SK-N-SH (cell line): ENCODE data around the gene RBMS3. TPM values are rescaled to one million over a fixed set of nuclear protein-coding genes. Genes with fewer than 3 reads are reported as not detected.

Source experiments
- CTCF ChIA-PET: fragments of 300-600, 350-600 bp; formaldehyde crosslinking; extraction: SDS; loops from one replicate; lab custom pipeline; 2021; lab: Yijun Ruan, JAX
- POLR2A ChIA-PET: fragments of 350-600 bp; sonication (Branson Sonifier 250); formaldehyde crosslinking; extraction: SDS; loops from one replicate; lab custom pipeline; 2020; ENCODE audit warnings: antibody characterized with exemption, inconsistent platforms; lab: Yijun Ruan, JAX
- DNase-seq: peaks from one replicate; pipeline ENCODE4 v3.0.0; 2012
- H2AFZ ChIP-seq: fragments of 200-600 bp; sonication (generic); 2 replicates; pipeline ENCODE4 v1.8.1; 2016; ENCODE audit warnings: antibody characterized with exemption, mild to moderate bottlenecking, low read depth
- H3F3A ChIP-seq: fragments of 200-600 bp; sonication (generic); replicated peaks from 2 replicates; pipeline ENCODE3; 2016; ENCODE audit warnings: antibody characterized with exemption, mild to moderate bottlenecking; ENCODE audit not compliant: insufficient read depth
- H3K27ac ChIP-seq, 2 experiments: fragments of 200-500 bp in 1 of 2; fragments of 200-600 bp in 1 of 2; sonication (Bioruptor generic) in 1 of 2; sonication (generic), shearing (Covaris generic) in 1 of 2; 2 replicates each; pipeline versions ENCODE4 v1.5.1 to v1.6.1; 2014 to 2016; ENCODE audit warnings: low read depth in 2 of 2, inconsistent platforms in 1 of 2, low read length in 1 of 2, mild to moderate bottlenecking in 1 of 2, mixed read lengths in 1 of 2
- H3K27me3 ChIP-seq: fragments of 200-600 bp; sonication (generic), shearing (Covaris generic); 2 replicates; pipeline ENCODE4 v1.6.1; 2016; ENCODE audit warnings: mixed run types; ENCODE audit not compliant: insufficient read depth
- H3K36me3 ChIP-seq, 2 experiments: fragments of 200-500 bp in 1 of 2; fragments of 200-600 bp in 1 of 2; sonication (Bioruptor generic) in 1 of 2; sonication (generic) in 1 of 2; replicated peaks in 1 of 2; 2 replicates each; pipeline versions ENCODE3 to v1.5.1; 2014 to 2016; ENCODE audit warnings: low read length in 1 of 2, mild to moderate bottlenecking in 1 of 2; ENCODE audit not compliant: insufficient read depth in 2 of 2, control insufficient read depth in 1 of 2
- H3K4me1 ChIP-seq, 2 experiments: fragments of 200-500 bp in 1 of 2; fragments of 200-600 bp in 1 of 2; sonication (Bioruptor generic) in 1 of 2; sonication (generic), shearing (Covaris generic) in 1 of 2; 2 replicates each; pipeline versions ENCODE4 v1.5.1 to v1.6.1; 2014 to 2016; ENCODE audit warnings: low read depth in 1 of 2, low read length in 1 of 2, mixed run types in 1 of 2; ENCODE audit not compliant: insufficient read depth in 2 of 2, control insufficient read depth in 1 of 2
- H3K4me2 ChIP-seq: fragments of 200-600 bp; sonication (generic), shearing (Covaris generic); 2 replicates; pipeline ENCODE4 v1.6.1; 2017; ENCODE audit warnings: mixed run types
- H3K4me3 ChIP-seq, 2 experiments: fragments of 200-500 bp in 1 of 2; fragments of 200-600 bp in 1 of 2; sonication (Bioruptor generic) in 1 of 2; sonication (generic), shearing (Covaris generic) in 1 of 2; 2 replicates each; pipeline versions ENCODE4 v1.5.1 to v1.8.1; 2014 to 2016; ENCODE audit warnings: low read depth in 2 of 2, inconsistent platforms in 1 of 2, low read length in 1 of 2, mild to moderate bottlenecking in 1 of 2, mixed read lengths in 1 of 2, moderate library complexity in 1 of 2
- H3K79me2 ChIP-seq: fragments of 200-600 bp; sonication (generic); 2 replicates; pipeline ENCODE4 v1.8.1; 2017; ENCODE audit warnings: mild to moderate bottlenecking; ENCODE audit not compliant: insufficient read depth
- H3K9ac ChIP-seq: fragments of 200-600 bp; sonication (generic); 2 replicates; pipeline ENCODE4 v1.6.1; 2017; ENCODE audit warnings: mixed run types
- H3K9me2 ChIP-seq: fragments of 200-600 bp; sonication (generic); 2 replicates; pipeline ENCODE4 v1.6.1; 2017; ENCODE audit warnings: mixed run types
- H3K9me3 ChIP-seq: fragments of 200-600 bp; sonication (generic); 2 replicates; pipeline ENCODE4 v1.6.1; 2017; ENCODE audit warnings: mixed run types, mild to moderate bottlenecking, moderate library complexity
- H4K20me1 ChIP-seq: fragments of 200-600 bp; sonication (generic); 2 replicates; pipeline ENCODE4 v1.6.1; 2017; ENCODE audit warnings: mild to moderate bottlenecking, mixed run types; ENCODE audit not compliant: insufficient read depth
- EP300 ChIP-seq, 2 experiments: IDR thresholded peaks; 2 replicates each; pipeline versions ENCODE4 v1.4.0 to v1.6.1; 2012; ENCODE audit warnings: borderline replicate concordance in 1 of 2, low read depth in 1 of 2, low read length in 1 of 2
- EZH2phosphoT487 ChIP-seq: fragments of 200-600 bp; sonication (generic); IDR thresholded peaks from 2 replicates; pipeline ENCODE4 v1.6.1; 2017; ENCODE audit warnings: low read depth, mixed run types, mild to moderate bottlenecking, antibody characterized with exemption, moderate library complexity, borderline replicate concordance
- FOXJ3 ChIP-seq: sonication (generic); formaldehyde crosslinking; IDR thresholded peaks from 2 replicates; pipeline ENCODE4 v1.5.1; 2020; ENCODE audit warnings: mild to moderate bottlenecking, missing genetic modification reagents
- FOXM1 ChIP-seq: IDR thresholded peaks from 2 replicates; pipeline ENCODE4 v1.4.0; 2012; ENCODE audit warnings: low read depth, mild to moderate bottlenecking
- GABPA ChIP-seq: IDR thresholded peaks from 2 replicates; pipeline ENCODE4 v1.4.0; 2012; ENCODE audit warnings: low read depth, mild to moderate bottlenecking
- IRF3 ChIP-seq: fragments of 150-350 bp; IDR thresholded peaks from 2 replicates; pipeline ENCODE4 v1.6.1; 2016; ENCODE audit warnings: mild to moderate bottlenecking, low read depth, low read length
- MAX ChIP-seq: IDR thresholded peaks from 2 replicates; pipeline ENCODE4 v1.4.0; 2012; ENCODE audit warnings: low read depth
- NFIC ChIP-seq: IDR thresholded peaks from 2 replicates; pipeline ENCODE4 v1.4.0; 2012; ENCODE audit warnings: borderline replicate concordance
- NRF1 ChIP-seq: IDR thresholded peaks from 2 replicates; pipeline ENCODE4 v1.6.1; 2012; ENCODE audit warnings: low read depth, mild to moderate bottlenecking, low read length
- PBX3 ChIP-seq: IDR thresholded peaks from 2 replicates; pipeline ENCODE4; 2012
- RCOR1 ChIP-seq: fragments of 150-350 bp; IDR thresholded peaks from 2 replicates; pipeline ENCODE4 v1.6.1; 2017; ENCODE audit warnings: antibody characterized with exemption, low read length
- RFX5 ChIP-seq: IDR thresholded peaks from 2 replicates; pipeline ENCODE4 v1.6.1; 2012; ENCODE audit warnings: mild to moderate bottlenecking, improper control_type of control experiment, low read length
- TEAD4 ChIP-seq: IDR thresholded peaks from 2 replicates; pipeline ENCODE4 v1.4.0; 2012; ENCODE audit warnings: mild to moderate bottlenecking, borderline replicate concordance; ENCODE audit not compliant: insufficient read depth
- USF2 ChIP-seq: fragments of 150-350 bp; IDR thresholded peaks from 2 replicates; pipeline ENCODE4 v1.6.1; 2017; ENCODE audit warnings: antibody characterized with exemption, low read length, low read depth, borderline replicate concordance
- ZBTB33 ChIP-seq: IDR thresholded peaks from 2 replicates; pipeline ENCODE4 v1.4.0; 2012; ENCODE audit warnings: low read depth, borderline replicate concordance
- polyA plus RNA-seq, 3 experiments: library from polyadenylated mRNA; depleted of rRNA; stranded (reverse); fragments of >200 nt; gene quantifications; 2 replicates each; pipeline ENCODE4 v1.2.3, GENCODE V29; 2012

The RBMS3 gene
- polyA plus RNA-seq, 1 of the 3 experiments (the other 2 are of a cell fraction) = 8.2 TPM

GRCh38 chr3:29436612-29437323, 155.9 kb downstream of the RBMS3 start:
- peaks cover 24% of the 10 kb centered on the region for H3F3A ChIP-seq
- H3K4me1 ChIP-seq = peaks cover 15 to 19% of the 10 kb centered on the region in 2 experiments; a peak in 3 of 4 replicates
- TF ChIP-seq FOXJ3 (no peak), EZH2phosphoT487 (no peak), RCOR1 (no peak), EP300 (IDR thresholded peaks at IDR 0.05; ENCODE audit: borderline replicate concordance in 1 of 2, low read depth in 1 of 2, low read length in 1 of 2) (no peak), TEAD4 (no peak), FOXM1 (no peak), RFX5 (no peak), ZBTB33 (no peak), IRF3 (no peak), NFIC (no peak), PBX3 (no peak), MAX (no peak), USF2 (no peak), GABPA (no peak), NRF1 (no peak)
- H3K9me2 ChIP-seq = no peaks in the 10 kb centered on the region
- no peak overlapping the region for H3K4me3 ChIP-seq
- peaks cover 46 to 56% of the 10 kb centered on the region in 2 experiments for H3K36me3 ChIP-seq
- ChIA-PET POLR2A (no interaction called here), CTCF (interaction anchor here (0.5 to 1.2 kb wide), 2 partner anchors 87 to 384 kb away, joined by 3 to 4 read pairs; no protein-coding TSS in a partner anchor)
- H4K20me1 ChIP-seq = no peaks in the 10 kb centered on the region
- no peaks in the 10 kb centered on the region for H3K9me3 ChIP-seq
- DNase-seq = no peak
- H3K9ac ChIP-seq = no peak overlapping the region
- no peak overlapping the region; a peak in 1 of 4 replicates for H3K27ac ChIP-seq
- peaks cover 59% of the 10 kb centered on the region for H3K79me2 ChIP-seq
- H3K4me2 ChIP-seq = no peak overlapping the region
- H3K27me3 ChIP-seq = no peaks in the 10 kb centered on the region
- H2AFZ ChIP-seq = no peak overlapping the region
